NCI-H146 treated with DMSO at 0.1 percent for 48 hours (cell line): ENCODE data around the gene TMEM150C.

Source experiments
- DNase-seq: peaks from one replicate; lab custom pipeline; 2025; ENCODE audit not compliant: unreplicated experiment; lab: John Stamatoyannopoulos, UW

The TMEM150C gene

GRCh38 chr4:82519072-82519471, 42.7 kb downstream of the TMEM150C start:
- no peak for DNase-seq

DNA sequence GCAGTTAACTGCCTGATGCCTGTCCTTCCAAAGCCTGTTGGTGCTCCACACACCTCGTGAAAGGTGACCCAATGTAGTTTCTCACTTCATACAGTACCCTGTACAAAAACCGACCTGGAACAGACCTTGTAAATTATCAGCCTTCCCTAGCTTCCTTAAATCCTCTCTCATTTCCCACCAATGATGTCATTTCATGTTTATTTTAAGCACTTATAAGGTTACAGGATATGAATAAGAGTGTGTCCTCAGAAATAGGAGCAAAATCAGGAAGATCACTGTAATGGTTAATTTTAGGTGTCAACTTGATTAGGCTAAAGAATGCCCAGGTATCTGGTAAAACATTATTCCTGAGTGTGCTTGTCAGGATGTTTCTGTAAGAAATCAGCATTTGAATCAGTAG, 44.7 kb downstream of the TMEM150C start:
- DNase-seq = no peak

GRCh38 chr4:82515705-82516104, 46.1 kb downstream of the TMEM150C start:
- no peak for DNase-seq

- DNase-seq = no peak
Observed at GRCh38 chr4:82513382-82513781, 48.4 kb downstream of the TMEM150C start.

GRCh38 chr4:82510216-82510615, 51.6 kb downstream of the TMEM150C start:
- DNase-seq = no peak

DNA sequence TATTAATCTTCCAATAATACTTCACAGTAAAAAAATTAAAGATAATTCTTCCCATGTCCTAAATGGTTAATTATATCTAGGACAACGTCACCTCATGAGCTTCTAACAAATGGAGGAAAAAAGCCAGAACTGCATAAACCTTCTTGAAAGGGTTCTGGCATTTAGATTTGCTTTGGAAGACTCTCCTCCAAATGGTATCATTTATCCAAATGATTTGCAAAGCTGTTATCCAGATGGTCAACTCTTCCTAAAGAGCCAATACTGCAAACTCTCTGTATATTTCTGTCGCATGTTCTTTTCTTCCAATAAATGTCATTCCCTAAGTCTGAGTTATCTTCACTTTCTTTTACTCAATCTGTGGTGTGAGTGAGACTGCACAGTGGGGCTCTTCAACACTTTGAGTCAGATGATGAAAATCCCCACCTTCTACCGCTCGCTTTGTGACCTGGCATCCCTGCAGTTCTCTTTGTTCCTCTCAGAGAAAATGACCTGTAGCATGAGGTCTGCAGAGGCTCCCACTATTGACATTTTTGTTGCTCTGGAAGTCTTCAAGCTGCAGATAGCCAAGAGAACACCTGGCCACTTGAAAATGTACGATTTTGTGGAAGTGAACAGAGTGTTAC, 52.9 kb downstream of the TMEM150C start:
- peak; percentile 84 for DNase-seq

GRCh38 chr4:82508011-82508410, 53.8 kb downstream of the TMEM150C start:
- no peak for DNase-seq

DNA sequence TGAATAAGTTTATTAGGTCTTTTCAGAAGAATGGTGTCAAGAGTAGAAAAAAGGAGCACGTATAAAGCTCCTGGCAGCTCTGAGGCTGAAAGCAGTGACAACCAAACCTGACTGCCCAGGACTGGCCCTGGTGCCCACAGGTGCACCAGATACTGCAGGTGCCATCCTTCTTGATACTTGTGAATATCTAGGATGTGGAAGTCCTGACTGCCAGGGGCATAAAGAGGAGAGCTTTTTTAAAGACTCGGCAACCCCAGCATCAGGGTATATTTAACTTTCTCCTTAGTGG, 60.7 kb downstream of the TMEM150C start:
- no peak for DNase-seq

GRCh38 chr4:82500435-82501153, 61.2 kb downstream of the TMEM150C start:
- DNase-seq = peak; percentile 99

DNA sequence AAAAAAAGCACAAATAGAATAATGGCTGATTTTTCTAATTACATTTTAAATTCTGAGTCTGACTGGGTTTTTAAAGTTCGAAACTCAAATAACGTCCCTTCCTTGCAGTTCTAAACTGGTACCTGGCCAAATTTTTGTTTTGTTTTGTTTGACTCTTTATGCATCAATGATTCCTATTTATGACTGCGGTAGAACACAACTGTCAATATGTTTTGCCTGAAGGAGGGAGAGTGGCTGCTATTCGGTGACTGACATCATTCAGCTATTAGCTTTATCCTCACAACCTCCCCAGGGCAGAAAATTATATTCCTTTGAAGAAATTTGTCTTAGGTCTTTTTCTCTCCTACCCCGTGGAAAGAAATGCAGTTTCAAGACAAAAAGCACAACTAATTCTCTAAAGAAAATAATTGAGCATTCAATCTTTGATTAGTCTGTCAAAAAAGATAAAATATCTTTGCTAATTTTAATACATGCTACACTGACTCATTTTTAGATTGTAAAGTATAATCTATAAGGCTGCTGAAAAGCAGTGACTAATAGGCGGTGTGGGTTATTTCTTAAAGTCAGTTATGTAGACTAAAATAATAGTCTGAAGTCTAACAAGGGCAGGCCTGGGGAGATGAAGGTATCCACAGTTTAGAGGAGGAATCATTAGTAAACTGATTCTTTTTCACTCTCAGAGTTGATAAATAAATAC, 61.9 kb downstream of the TMEM150C start:
- peak; percentile 53 for DNase-seq

- no peak for DNase-seq
Observed at GRCh38 chr4:82496349-82496748, 65.4 kb downstream of the TMEM150C start.

- DNase-seq = no peak
Observed at GRCh38 chr4:82495666-82496065, 66.1 kb downstream of the TMEM150C start.

GRCh38 chr4:82493721-82494425, 67.9 kb downstream of the TMEM150C start:
- no peak for DNase-seq

DNA sequence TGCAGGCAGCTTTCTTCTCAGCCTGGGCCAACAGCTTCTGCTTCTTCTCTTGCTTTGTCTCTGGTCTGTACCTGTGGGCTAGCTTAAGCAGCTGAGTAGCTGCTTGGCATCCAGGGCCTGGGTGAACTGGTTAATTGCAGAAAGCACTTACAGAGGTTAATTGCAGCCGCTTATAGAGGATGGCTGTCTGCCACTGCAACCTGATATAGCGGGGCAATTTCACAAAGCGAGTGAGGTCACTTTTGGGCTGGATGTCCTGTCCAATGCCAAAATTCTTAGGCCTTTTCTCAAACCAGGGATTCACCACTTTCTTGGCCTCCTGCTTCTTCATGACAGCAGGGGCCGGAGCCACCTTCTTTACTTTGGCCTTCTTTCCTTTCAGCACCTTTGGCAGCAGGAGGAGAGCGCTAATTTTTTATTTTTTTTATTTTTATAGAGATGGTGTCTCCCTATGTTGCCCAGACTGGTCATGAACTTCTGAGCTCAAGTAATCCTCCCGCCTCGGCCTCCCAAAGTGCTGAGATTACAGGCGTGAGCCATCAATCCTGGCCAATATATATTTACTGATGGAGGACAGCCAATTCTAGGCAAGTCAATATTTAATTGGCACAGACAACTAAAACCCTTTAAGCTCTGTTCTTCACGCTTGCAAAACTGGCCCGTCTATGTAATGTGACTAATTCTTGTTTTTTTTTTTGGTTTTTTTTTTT, 70.4 kb downstream of the TMEM150C start:
- DNase-seq = peak; percentile 72

DNA sequence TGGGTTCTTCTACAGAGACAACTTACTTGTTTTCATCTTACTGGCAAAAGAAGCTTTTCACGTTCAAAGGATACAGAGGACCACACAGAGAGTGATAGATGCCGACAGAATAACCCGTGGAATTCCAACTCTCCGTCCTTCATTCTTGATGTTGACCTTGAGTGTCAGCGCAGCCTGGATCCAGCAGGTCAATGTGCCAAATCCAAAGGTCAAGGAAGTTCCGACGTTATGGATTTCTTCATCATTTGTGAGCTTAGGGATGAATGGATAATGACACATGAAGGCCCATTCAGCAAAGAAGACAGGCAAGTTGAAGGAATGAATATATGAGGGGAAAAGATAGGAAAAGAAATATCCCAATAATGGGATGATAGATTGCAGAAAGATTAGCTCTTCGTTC, 71.8 kb downstream of the TMEM150C start:
- DNase-seq = no peak

DNA sequence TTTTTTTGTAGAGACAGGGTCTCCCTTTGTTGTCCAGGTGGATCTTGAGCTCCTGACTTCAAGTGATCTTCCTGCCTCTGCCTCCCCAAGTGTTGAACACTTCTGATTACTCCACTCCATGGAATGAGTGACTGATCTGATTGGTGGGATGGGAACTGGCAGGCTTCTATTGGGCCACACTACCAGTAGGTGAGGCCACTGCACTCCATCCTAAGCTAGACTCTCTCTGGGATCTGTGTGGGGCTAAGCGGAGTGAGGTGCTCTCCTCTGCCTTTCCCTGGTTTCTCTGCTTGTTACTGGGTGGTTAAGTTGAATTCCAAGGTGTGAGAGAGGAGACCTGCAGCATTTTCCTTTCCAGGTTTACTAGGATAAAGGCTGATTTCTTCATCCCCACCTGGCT, 72.7 kb downstream of the TMEM150C start:
- no peak for DNase-seq

DNA sequence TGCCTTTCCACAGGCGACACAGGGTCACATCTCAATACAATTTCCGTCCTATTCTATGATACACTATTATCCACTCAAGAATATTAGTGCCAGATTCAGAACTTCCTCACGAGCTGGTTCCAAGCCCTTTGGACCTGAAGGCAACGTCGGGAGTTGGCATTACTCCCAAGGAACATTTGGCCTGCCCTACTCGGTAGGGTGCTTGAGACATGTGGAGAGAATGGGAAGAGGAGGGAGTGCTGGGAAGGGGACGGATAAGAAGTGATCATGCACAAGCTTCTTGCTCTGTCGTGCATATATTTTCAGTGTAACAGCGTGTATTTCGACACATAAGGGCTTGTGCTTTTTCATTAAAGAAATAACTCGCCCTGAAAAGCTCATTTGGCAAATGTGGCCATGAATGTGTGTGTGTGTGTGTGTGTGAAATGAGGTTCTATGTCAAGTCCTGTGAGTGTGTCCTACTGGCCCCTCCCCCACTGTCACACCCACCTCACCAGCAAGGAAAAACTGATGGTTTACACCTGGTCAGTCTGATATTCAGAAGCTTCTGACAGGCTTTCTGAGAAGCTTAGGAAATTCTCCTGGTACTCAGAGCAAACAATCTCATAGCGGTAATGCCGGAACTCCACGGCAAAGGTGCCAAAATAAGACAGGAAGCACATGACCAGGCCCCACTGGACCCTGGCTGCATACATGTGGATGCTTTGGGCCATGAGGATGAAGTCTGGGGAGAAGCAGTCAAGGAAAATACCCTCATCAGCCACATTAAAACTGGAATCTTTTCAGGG, 76.6 kb downstream of the TMEM150C start:
- DNase-seq = no peak

DNA sequence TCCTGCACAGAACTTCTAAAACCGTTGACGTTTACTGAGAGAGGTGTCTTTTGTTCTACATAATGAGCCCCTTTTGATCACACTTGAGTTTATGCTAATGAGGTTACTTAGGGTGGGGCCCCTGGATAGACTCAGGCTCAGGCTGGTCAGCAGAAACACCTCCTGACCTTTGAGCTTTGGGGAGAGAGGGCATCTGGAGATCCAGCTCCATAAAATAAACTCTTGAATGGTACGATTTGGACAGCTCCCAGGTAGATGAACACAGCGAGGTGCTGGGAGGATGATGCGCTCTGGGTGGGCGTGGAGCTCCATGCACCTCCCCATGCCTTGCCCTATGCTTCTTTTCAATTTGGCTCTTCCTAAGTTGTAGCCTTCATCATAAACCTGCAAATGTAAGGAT, 79.4 kb downstream of the TMEM150C start:
- DNase-seq = no peak

DNA sequence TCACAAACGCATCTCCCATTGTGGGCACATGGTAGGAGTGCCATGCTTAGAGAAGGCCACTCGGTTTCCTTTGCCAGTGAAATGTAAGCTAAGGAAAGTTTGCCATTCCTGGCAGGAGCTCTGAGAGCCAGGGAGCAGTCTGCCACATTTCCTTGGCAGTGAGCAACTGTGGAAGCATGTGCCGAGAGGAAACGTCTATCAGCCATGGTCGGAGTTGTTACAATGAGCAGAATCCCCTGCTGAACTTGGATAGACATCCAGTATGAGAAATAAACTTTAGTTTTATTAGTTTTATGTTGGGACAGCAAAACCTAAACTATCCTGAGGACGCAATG, 80.3 kb downstream of the TMEM150C start:
- no peak for DNase-seq

DNA sequence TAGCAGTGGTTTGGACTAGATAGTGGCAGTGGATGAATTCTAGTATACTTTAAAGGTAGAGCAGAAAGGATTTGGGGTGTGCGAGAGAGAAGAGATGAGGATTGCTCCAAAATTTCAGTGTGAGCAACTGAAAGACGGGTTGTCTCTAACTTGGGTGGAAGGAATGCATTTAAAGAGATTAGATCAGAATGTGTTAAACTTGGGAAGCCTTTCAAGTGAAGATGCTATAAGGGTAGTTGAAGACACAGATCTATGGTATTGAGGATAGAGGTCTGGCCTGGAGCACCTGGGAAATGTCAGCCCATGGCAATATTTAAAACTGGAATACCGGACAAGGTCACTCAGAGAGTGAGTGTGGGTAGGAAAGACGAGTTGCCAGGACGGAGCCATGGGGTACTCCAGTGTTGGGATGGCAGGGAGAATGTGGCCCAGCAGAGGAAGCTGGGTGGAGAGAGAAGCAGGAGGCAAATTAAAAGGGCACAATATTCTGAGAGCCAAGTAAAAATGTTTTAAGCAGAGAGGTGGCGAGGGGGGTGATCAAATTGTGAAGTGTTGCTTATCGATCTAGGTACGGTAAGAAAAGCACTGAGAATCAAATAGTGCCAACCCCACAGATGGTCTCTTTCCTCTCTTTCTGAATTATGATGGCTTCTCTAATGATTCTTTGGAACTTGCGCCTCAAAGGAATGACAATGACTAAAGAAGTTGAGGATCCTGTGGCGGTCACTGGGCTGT, 80.8 kb downstream of the TMEM150C start:
- no peak for DNase-seq
